Umbilical cord (tissue), 2 donors: ENCODE measurements around the gene MTA3. TPM values are rescaled to one million over a fixed set of nuclear protein-coding genes. Genes with fewer than 3 reads are reported as not detected.

Experiments
- DNase-seq: peaks from one replicate; pipeline ENCODE4 v3.0.0-alpha.2; 2015; ENCODE audit warnings: low spot score
- total RNA-seq: library from RNA; depleted of rRNA; stranded (reverse); fragments of >200 nt; gene quantifications from one replicate; pipeline ENCODE4 v1.2.3, GENCODE V29; 2014; ENCODE audit warnings: low replicate concordance; ENCODE audit not compliant: insufficient read depth

Gene MTA3
- total RNA-seq, 1 donor from 2014 or later = 23.8 TPM

GRCh38 chr2:42659609-42660008 lies 91.2 kb downstream of the MTA3 start:
- DNase-seq = no peak

GRCh38 chr2:42663106-42663780 lies 94.8 kb downstream of the MTA3 start:
- peak; percentile 77 for DNase-seq

- DNase-seq = no peak
These were observed 95.4 kb downstream of the MTA3 start for GRCh38 chr2:42663828-42664227.

DNA sequence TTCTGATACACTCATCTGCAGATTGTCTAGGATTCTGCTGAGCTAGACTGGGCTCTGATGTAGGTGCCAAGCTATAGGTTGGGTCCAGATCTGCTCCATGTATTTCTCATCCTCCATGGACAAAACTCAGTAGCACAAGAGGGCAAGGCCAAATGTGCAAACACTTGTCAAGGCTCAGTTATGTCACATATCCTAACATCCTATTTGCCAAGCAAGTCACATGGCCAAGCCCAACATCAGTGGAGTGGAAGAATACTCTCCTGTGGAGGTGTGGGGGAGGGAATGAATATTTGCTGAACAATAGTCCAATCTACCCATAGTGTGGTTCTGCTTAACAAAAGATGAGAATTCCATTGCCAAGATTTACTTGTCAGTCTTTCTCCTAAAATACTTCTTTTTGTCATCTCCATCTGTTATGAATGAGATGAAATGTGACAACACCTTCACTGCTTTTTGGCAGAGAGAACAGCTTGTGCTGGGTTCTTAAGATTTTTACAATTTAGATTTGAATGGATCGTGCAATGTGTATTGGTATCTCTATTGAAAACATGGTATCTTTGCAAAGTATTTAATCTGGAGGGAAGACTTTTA lies 105.7 kb downstream of the MTA3 start:
- no peak for DNase-seq

DNA sequence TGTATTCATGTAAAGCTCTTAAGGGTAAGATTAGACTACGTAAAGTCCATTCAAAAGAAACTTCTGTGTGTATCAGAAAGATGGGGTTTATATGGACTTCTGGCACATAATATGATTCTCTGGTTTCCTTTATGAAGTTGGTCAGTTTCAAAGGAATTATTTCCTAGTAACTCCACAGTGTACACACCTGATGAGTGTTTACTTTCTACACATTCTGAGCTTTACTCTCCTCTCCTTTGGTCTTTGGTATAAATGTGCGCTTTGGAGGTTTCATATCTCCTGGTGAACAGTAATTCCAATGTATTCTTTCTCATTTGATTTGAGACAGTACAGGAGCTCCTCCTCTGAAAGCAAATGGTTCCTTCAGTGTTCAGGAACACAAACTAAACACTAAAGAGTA lies 107.4 kb downstream of the MTA3 start:
- DNase-seq = no peak

GRCh38 chr2:42685303-42685702 lies 116.9 kb downstream of the MTA3 start:
- no peak for DNase-seq

DNA sequence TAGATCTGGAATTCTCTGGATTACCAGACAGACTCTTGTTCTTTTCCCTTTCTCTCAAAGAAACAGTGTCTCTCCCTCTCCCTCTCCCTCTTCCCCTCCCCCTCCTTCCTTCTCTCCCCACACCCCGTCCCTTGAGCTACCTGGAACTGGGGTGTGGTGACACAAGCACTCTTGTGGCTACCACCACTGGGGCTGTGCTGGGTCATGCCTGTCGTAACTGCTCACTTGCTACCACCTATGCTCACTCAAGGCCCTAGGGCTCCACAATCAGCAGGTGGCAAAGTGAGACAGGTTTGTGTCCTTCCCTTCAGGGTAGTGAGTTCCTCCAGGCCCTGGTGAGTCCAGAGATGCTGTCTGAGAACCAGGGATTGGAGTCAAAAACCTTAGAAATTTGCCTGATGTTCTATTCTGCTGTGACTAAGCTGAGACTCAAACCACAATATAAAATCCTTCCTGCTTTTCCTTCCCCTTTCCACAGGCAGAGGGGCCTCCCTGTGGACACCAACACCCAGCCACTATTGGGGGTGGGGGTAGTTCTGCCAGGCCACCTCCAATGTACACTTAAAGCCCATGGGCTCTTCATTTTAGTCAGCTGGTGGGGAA lies 124.7 kb downstream of the MTA3 start:
- DNase-seq = no peak

- no peak for DNase-seq
These were observed 125.5 kb downstream of the MTA3 start for GRCh38 chr2:42693688-42694479.

- DNase-seq = no peak
These were observed 128.6 kb downstream of the MTA3 start for GRCh38 chr2:42696987-42697386.

- DNase-seq = peak; percentile 33
These were observed 130.5 kb downstream of the MTA3 start for GRCh38 chr2:42698940-42699339.

DNA sequence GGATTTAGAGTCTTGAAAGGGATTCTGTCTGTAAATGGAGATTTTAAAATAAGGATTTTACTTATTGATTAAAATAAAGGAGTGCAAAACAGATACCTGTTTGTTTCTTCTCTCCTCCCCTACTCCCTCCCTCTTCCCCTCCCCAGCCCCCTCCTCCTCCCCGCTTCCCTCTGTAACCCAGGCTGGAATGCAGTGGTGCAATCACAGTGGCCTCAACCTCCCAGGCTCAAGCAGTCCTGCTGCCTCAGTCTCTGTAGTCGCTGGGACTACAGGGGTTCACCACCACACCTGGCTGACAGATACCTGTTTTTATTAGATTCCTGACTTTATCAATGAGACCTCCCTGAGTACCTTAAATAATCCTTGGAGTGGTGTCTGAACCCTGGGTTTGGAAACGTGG lies 138.4 kb downstream of the MTA3 start:
- DNase-seq = no peak

GRCh38 chr2:42708179-42708578 lies 139.7 kb downstream of the MTA3 start:
- no peak for DNase-seq

- no peak for DNase-seq
These were observed 143.5 kb downstream of the MTA3 start for GRCh38 chr2:42711896-42712295.

DNA sequence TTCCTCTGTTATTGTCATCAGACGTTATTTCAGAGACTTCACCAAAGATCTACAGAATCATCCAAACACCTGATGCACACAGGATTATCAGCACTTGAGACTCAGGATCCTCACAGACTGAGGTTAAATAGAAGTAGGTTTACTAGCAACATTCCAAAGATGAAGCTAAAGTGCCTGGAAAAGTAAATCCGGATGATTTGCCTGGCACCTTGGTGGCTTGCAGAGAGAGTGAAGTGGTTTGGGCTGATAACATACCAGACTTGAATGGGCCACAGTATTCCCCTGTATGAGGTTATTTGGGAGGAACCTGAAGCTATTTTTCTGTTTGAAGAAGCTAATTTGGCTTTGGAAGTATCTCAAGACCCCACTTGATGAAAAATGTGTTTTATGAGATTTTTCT lies 144.5 kb downstream of the MTA3 start:
- DNase-seq = no peak

- no peak for DNase-seq
These were observed 145.5 kb downstream of the MTA3 start for GRCh38 chr2:42713920-42714319.

DNA sequence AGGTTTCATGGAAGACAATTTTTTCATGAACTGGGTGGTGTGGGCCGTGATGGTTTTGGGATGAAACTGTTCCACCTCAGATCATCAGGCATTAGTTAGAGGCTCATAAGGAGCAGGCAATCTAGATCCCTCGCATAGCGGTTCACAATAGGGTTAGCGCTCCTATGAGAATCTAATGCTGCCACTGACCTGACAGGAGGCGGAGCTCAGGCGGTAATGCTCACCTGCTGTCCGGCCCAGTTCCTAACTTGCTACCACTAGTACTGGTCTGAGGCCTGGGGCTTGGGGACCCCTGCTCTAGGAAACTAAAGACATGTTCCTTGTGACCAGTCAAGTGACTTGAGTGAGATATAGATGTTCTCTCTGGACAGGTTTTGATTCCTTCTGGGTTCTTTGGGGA lies 146.3 kb downstream of the MTA3 start:
- no peak for DNase-seq

GRCh38 chr2:42721898-42722297 lies 153.5 kb downstream of the MTA3 start:
- peak; percentile 42 for DNase-seq

- peak; percentile 91 for DNase-seq
These were observed 154.1 kb downstream of the MTA3 start for GRCh38 chr2:42722320-42723190.

DNA sequence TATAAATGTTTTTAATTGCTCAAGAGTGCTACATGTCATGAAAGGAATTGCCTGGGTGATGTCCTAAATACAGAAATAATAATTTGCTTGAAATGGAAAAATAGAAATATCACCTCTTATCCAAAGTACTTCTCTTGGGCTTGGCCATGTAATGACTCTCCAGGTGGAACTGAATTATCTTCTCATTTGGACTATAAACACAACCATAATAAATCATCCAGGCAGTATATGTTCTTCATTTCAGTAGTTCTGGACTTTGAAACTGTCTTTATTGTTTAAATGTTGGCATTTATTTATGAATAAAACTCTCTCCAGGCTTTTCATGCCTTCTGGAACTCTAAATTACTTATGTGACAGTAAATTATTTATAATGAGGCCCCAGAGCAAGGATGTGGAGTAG lies 155.0 kb downstream of the MTA3 start:
- DNase-seq = no peak

GRCh38 chr2:42724886-42725285 lies 156.5 kb downstream of the MTA3 start:
- DNase-seq = no peak

GRCh38 chr2:42725657-42726056 lies 157.2 kb downstream of the MTA3 start:
- no peak for DNase-seq
